GM20431 (cell line): ENCODE measurements around the gene PDE9A.
"Not testable (repeated sequence)": the region's sequence is repeated elsewhere in the genome, so short reads cannot be mapped to it uniquely, and the experiment has no call there.

Experiments
- in situ Hi-C: fragments of 300-500 bp; cut with MseI, MboI; formaldehyde crosslinking; loops from one replicate; pipeline ENCODE4 v1.15.0; 2020; ENCODE audit warnings: low sequenced_read_pairs; ENCODE audit not compliant: unreplicated experiment

PDE9A gene

DNA sequence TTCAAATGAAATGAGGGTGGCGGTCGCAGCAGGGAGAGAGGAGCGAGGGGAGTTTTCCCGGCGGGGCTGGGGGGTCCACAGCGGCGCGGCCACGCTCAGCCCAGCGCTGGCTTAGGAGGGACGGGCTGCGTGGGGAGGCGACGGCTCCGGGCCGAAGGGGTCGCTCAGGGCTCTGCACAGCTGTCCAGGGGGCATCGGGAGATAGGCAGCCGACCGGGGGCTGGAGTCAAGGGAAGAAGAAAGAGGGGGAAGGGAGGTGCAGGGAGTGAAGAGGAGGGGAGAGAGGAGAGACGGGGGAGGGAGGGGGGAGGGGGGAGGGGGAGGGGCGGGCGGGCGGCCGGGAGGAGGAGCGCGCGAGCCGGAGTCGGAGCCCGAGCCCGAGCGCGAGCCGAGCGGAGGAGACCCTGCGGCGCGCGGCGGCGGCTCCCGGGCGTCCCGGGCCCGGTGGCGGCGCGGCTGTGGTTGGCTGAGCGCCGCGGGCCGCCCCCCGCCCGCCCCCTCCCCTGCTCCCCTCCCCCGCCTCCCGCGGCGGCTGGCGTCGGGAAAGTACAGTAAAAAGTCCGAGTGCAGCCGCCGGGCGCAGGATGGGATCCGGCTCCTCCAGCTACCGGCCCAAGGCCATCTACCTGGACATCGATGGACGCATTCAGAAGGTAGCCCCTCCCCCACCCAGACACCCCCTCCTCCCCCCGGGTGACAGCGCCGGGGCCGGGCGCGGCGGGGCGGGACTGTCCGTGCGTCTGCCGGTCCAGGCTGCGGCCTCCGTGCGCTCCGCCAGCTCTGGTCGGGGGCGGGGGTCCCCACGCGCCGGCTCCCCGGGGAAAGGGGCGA is at the start of gene PDE9A:
TSS of gene PDE9A (plus strand) at position 391 of the 831 bp plus-strand sequence. CDS start at position 585, 194 bp downstream.
- in situ Hi-C loops: no loop called here

DNA sequence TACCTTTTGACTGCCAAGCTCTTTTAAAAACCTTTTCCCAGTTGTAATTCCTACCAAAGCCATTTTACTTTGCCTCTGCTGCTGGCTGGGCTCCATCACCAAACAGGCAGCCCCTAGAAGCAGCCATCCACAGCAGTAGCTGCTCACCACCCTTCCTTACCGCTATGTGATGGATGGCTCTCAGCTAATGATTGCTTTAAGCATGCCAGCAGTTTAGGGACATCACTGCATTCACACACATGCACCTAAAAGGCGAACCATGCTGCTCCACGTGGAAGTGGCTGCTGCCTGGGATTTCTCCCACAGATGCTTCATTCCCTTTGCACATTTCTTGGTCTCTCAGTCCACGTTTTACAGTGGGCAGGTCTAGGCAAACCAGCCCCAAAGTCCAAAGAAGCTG is 46.3 kb upstream of the PDE9A start:
- in situ Hi-C loops: no loop called here

DNA sequence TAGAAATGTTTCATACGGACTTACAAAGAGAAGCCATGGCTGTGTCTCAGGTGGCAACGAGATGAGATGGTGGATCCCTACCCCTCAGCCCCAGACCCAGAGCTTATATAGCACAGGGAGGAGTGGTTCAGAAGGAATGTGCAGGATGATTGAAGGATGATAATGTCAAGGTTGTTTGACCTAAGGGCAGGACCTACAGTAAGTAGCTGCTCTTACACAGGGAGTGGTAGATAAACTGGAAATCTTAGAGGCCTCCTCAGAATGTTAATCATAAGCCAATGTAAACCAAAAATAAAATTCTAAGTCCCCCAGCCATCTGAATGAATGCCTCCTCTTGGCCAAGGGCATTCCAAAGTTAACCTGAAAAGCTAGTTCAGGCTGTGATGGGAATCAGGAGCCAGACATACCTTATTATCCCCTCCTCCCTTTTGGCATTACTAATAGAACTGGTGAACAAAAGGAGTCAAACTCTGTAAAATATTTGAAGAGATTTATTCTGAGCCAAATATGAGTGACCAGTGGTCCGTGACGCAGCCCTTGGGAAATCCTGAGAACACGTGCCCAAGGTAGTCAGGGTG is 45.8 kb upstream of the PDE9A start:
- in situ Hi-C loops: no loop called here

DNA sequence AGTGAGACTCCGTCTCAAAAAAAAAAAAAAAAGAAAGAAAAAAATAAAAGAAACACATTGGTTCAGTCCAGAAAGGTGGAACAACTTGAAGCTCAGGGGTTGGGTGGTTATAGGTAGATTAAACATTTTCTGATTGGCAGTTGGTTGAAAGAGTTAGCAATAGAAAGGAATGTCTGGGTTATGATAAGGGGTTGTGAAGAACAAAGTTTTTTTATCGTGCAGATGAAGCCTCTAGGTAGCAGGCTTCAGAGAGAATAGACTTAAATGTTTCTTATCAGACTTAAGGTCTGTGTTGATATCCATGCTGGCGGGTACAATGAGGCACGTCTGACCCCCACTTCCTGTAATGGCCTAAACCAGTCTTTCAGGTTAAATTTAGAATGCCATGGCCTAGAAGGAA is 45.0 kb upstream of the PDE9A start:
- in situ Hi-C loops: no loop called here

DNA sequence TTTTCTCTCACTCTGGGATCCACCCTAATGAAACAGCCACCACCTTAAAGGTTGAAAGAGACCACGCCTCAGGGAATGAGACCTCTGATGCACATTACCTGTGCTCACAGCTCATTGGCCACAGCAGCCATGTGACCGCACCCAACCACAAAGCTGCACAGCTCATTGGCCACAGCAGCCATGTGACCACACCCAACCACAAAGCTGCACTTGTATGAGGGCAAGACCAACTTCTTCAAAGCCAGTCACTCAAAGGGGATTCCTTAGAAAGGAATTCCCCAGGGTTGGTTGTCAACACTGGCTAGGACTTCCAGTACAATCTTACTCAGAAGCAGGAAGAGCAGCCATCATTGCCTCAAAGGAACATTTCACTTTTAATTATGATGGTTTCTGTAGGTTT is 43.6 kb upstream of the PDE9A start:
- in situ Hi-C loops: no loop called here

DNA sequence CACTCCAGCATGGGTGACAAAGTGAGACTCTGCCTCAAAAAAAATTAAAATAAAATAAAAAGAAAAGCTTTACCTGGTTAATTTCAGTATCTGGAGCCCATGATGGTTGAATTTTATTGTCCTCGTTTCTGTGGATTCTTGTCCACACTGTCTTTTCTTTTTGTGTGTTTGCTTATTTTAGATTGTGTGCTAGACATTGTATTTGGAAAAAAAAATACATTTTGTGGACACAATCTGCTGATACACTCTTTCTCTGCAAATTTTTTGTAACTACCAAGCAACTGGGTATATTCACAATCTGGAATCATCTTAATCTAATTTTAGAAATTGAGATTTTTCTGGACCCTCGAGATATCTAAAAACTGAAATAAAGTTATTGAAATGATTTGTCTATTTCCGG is 41.6 kb upstream of the PDE9A start:
- in situ Hi-C loops: no loop called here

DNA sequence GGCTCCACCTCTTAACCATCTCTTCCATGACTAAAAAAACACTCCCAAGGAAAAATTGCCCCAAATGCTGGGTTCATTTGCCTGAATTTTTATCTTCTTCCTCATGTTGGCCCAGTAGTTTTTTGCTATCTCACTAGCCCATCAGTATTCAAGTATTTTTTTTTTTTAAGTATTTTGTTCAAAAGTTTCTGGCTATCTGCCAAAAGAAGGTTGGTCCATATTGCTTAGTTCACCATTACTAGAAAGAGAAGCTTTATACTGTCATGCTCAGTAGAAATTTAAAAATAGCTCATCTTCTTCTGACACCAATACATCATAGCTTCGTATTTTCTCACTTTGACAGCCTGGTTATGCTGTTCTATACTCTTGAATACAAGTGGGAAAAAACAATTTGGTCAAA is 41.0 kb upstream of the PDE9A start:
- in situ Hi-C loops: no loop called here

DNA sequence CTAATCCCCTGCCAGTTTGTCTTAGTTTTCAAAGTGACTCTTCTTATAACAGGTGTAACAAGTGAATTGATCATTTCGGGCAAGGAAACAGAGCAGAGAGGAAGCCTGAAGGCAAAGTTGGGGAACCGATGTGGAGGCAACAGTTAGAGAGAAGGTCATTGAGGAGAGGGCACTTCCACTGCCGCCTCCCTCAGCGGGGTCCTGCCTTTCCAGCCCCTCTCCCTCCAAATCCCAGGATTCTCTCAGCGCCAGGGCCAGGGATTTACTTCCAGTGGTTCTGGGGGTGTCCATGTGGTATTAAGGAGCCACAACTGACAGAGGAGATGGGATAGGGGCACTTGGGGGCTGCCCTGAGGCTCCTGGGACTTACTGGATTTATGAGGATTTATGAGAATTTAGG is 39.7 kb upstream of the PDE9A start:
- in situ Hi-C loops: no loop called here

DNA sequence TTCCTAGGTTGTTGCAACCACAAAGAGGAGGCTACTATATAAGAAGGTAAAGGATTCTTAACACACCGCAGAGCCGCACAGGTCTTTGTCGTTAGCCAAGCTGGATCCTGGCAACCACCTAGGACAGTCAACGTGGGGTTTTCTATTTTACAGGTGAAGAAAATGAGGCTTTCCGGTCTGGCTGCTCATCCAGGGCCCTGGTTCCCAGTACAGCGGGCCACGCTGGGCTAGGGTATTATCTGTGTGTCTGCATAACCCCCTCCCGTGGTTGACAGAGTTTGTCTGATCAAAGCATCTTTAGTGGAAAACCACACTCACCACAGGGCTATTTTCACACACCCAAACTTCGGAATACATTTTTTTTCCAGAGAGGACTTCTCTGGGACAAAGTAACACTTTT is 39.0 kb upstream of the PDE9A start:
- in situ Hi-C loops: no loop called here

DNA sequence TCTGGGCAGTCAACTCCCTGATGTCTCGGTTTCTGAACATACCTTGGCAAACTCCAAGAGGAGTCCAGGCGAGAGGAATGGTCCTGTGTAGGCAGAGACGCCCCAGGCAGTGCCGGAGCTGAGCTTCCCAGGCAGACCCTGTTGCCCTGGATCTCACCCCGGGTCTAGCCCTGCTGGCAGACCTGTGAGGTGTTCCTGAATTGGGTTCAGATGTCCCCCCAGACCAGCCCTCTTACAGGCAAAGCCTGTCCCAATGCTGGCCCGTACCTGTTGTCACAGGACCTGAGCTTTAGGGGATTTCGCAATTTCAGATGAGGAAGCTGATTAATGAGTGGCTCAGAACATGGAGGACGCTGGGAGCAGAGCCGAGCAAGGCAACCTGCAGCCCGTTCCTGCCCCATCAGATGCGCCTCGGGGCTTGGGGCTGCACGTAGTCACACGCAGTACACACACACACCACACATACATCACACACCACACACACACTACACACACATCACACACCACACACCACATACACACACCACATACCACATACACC is 38.5 kb upstream of the PDE9A start:
- in situ Hi-C loops: no loop called here

DNA sequence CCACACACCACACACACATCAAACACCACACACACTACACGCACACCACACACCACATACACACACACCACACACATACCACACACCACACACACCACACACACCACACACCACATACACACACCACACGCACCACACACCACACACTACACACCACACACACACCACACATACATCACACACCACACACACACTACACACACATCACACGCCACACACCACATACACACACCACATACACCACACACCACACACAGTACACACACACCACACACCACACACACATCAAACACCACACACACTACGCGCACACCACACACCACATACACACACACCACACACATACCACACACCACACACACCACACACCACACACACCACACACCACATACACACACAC is 38.0 kb upstream of the PDE9A start:
- in situ Hi-C loops: not testable (repeated sequence)

DNA sequence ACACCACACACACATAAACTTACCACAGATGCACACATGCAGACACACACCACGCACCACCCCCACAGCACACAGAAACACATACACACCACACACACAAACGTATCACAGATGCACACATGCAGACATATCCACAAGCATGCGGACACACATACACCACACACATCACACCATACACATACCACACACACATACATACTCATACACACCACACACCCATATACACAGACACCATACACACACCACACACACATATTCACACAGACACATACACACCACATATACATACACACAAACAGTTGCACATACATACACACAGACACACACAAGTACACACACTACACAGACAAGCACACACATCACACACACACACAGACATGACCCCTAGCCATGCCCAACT is 37.5 kb upstream of the PDE9A start:
- in situ Hi-C loops: no loop called here

DNA sequence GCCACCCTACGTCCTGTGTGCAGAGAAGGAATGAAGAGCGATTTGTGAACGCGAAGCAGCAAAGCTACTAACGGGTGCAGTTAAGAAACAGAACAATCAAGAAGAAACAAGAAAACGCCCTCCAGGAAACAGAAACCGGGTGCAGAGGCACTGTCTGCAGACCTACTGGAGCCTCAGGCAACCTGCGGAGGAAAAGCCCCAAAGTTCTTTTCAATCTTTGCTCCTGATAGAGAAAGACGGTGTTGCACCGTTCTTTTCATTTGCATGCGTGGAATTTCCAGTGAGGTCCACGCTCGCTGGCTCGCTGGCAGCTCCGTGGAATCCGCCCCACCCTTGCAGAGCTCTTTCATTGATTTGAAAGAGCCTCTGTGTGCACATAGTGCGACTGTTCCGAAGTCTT is 37.0 kb upstream of the PDE9A start:
- in situ Hi-C loops: no loop called here

DNA sequence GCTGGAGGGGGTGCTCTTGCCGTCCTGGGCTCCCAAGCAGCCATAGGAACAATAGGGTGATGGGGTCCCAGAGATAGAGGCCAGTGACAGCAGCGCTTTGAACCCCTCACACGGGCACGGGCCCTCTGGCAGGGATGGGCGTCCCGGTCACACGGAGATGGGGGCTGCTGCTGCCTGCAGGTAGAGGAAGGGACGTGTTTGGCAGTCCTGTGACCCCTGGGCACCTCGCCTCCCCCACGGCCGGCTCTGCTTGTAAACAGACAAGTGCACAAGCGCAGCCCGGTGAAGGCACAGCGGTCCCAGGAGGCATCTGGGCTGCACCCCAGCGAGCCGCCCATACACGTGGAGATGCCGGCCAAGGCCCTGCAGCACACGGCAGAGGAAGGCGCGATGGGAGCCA is 36.5 kb upstream of the PDE9A start:
- in situ Hi-C loops: no loop called here

DNA sequence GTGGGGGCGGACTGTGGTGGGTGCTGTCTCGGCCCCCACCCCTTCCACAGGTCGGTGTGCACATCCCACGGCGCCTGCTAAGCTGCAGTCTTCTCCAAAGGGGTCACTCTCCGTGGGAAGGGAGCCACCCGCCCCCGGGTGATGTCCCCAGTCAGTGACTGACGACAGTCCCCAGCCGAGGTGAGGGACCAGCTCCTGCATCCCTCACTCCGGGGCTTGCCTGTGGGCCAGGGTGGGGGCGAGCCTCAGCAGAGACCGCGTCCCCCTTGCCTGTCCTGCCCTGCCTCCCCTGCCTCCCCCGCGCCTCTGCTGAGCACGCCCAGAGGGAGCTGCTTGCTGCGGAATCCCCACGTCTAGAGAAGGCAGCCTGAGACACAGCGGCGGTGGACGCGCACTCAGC is 35.9 kb upstream of the PDE9A start:
- in situ Hi-C loops: no loop called here

DNA sequence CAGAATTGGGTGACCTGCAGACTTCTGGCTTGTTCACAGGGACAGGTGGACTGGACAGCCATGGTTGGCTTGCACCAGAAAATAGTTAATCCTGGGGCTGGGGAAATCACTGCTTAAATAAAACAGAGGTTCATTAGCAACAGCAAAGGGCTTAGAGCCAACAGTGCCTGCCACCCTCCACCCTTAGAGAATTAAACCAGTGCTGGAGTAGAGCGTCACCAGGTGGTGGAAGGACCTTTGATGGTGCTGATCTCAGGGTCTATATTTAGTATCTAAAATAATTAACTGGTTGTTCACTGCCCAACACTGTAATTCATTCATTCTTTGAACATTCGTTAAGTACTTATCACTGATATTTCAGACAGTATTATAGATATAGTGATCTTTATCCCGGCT is 34.7 kb upstream of the PDE9A start:
- in situ Hi-C loops: no loop called here

DNA sequence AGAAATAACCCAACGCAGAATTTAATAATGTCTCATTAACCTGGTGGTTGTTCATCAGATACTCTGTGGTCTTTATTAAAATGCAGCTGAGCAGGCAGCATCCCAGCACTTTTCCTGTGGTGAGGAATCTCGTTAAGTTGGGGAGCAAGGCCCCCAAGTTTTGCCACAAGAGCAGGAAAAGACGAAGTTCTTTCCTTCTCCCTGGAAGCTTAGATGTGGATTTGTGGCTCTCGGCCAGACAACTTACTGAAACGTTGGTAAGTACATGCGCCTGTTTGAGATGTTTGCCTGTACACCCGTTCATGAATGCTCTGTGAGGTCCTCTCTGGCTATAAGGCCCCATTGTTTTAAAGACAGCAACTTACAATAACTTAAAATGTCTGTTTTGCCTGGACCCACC is 34.3 kb upstream of the PDE9A start:
- in situ Hi-C loops: no loop called here

DNA sequence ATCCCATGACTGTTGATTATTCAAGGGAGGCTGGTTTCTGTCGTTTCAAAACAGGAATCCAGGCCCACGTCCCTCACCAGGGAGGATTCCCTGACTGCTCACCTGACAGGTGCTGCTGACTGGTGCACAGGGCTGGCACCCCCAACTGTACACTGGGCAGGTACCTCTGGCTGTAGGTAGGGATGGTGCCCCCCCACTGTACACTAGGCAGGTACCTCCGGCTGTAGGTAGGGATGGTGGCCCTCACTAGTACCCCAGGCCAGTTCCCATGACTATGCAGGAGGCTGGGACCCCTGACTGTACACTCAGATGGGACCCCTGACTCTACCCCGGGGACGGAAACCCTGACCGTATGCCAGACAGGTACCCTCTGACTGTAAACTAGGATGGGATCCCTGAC is 33.6 kb upstream of the PDE9A start:
- in situ Hi-C loops: no loop called here

DNA sequence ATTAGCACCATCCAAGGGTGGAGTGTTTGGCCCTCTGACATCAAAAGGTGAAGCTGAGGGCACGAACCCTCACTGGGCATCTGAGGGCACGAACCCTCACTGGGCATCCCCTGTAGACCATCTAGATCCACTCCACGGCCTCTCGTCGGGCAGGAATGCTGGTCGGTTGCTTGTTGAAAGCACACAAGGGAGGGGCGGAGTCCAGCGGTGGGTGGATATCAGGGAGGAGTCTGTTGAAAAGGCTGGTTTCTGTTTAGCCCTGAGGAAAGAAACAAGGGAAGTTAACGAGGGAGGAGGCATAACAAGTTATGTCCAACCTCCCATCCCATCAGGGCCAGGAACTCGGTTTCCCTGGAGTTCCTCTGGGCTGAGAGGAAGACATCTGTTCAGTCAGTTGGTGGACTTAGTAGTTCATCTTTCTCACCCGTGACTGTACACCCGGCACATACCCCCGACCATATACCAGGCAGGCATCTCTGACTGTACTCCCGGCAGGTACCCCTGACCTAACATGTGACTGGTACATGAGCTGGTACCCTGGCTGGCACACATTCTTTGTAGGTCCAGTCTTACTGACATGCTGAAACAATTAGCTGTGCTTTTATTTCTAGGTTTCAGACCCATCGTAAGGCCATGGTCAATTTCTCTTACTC is 32.1 kb upstream of the PDE9A start:
- in situ Hi-C loops: no loop called here

DNA sequence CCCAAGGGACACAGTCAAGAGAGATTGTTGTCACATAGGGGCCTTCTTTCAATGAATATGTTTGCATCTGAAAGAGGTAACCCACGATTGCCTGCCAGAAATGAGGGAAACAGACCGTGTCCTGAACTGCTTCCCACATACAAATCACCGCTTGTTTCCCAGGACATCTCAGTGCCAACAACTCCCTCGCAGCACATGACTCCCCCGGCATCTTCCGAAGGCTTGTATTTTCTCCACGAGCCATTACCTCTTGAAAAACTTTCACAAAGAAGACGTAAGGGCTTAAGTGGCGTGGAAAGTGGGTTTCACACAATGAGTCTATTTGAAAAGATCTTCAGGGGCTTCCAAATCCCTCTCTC is 31.6 kb upstream of the PDE9A start:
- in situ Hi-C loops: no loop called here

DNA sequence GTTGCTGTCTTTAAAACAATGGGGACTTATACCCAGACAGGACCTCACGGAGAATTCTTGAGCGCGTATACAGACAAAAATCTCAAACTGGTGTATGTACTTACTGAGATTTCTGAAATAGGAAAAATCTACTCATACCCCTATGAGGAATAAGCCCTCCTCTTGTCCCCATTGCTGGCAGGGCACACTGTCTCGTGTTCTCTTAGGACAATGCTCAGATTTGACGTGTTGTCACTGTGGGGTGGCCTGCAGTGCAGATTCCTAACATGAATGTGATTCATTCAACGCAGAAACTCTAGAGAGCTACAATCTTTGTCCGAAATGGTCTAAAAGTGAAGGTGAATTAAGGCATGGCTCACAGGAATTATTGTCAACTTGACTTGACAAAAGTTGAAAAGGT is 31.1 kb upstream of the PDE9A start:
- in situ Hi-C loops: no loop called here
